Smooth muscle cell (in vitro differentiated cells): ENCODE results near the gene LRRC8C. TPM values are rescaled to one million over a fixed set of nuclear protein-coding genes. Genes with fewer than 3 reads are reported as not detected.

ENCODE experiments used
- DNase-seq: peaks from one replicate; lab custom pipeline; 2025; ENCODE audit not compliant: unreplicated experiment; lab: John Stamatoyannopoulos, UW
- H2AFZ ChIP-seq: fragments of 200-600 bp; sonication (generic); 2 replicates; pipeline ENCODE4 v1.6.0; 2016; ENCODE audit warnings: antibody characterized with exemption, low read depth, mild to moderate bottlenecking
- H3F3A ChIP-seq: fragments of 200-600 bp; sonication (generic); 2 replicates; pipeline ENCODE4 v1.6.0; 2017; ENCODE audit warnings: antibody characterized with exemption, low read depth
- H3K27ac ChIP-seq: fragments of 200-600 bp; sonication (generic); 2 replicates; pipeline ENCODE4 v1.5.1; 2016; ENCODE audit warnings: low read depth, mild to moderate bottlenecking
- H3K27me3 ChIP-seq: fragments of 200-600 bp; sonication (generic); 2 replicates; pipeline ENCODE4 v1.6.1; 2016; ENCODE audit warnings: low read depth, mild to moderate bottlenecking
- H3K36me3 ChIP-seq: fragments of 200-600 bp; sonication (generic); 2 replicates; pipeline ENCODE4 v1.5.1; 2016; ENCODE audit warnings: low read depth
- H3K4me1 ChIP-seq: fragments of 200-600 bp; sonication (generic); 2 replicates; pipeline ENCODE4 v1.5.1; 2016; ENCODE audit warnings: low read depth
- H3K4me2 ChIP-seq: fragments of 200-600 bp; sonication (generic); 2 replicates; pipeline ENCODE4 v1.6.0; 2016; ENCODE audit warnings: mild to moderate bottlenecking
- H3K4me3 ChIP-seq: fragments of 200-600 bp; sonication (generic); 2 replicates; pipeline ENCODE4 v1.5.1; 2016; ENCODE audit warnings: mild to moderate bottlenecking
- H3K79me2 ChIP-seq: fragments of 200-600 bp; sonication (generic); 2 replicates; pipeline ENCODE4 v1.6.0; 2016; ENCODE audit warnings: low read depth, mild to moderate bottlenecking
- H3K9ac ChIP-seq: fragments of 200-600 bp; sonication (generic); 2 replicates; pipeline ENCODE4 v1.6.0; 2016; ENCODE audit warnings: low read depth
- H3K9me3 ChIP-seq: fragments of 200-600 bp; sonication (generic); replicated peaks from 2 replicates; pipeline ENCODE4 v1.5.1; 2016; ENCODE audit warnings: low read depth
- H4K20me1 ChIP-seq: fragments of 200-600 bp; sonication (generic); 2 replicates; pipeline ENCODE4 v1.6.0; 2016; ENCODE audit warnings: low read depth
- CTCF ChIP-seq: fragments of 200-600 bp; sonication (generic); IDR thresholded peaks from 2 replicates; pipeline ENCODE4 v1.5.1; 2017; ENCODE audit warnings: borderline replicate concordance, mild to moderate bottlenecking, antibody characterized with exemption; ENCODE audit not compliant: insufficient read depth, poor library complexity, severe bottlenecking
- WGBS: methylation state at CpG from one replicate; pipeline ENCODE4 v1.1.7; 2016; ENCODE audit warnings: low lambda C conversion rate; 5-methylcytosine and 5-hydroxymethylcytosine counted together
- polyA plus RNA-seq: library from polyadenylated mRNA; unstranded; fragments of >200 nt; fragmentation: Nextera tagmentation; extraction: Ambion mirVana; gene quantifications from 2 replicates; pipeline ENCODE4 v1.2.1, GENCODE V29; 2016
- total RNA-seq: library from RNA; depleted of rRNA; stranded (reverse); fragments of >200 nt; gene quantifications from 2 replicates; pipeline ENCODE4 v1.2.3, GENCODE V29; 2014

Gene LRRC8C
- total and polyA plus RNA-seq, 2 experiments from 2014 or later = 2.2 to 7.2 TPM

- no peak overlapping the region for H2AFZ ChIP-seq
- DNase-seq = no peak
- no peaks in the 10 kb centered on the region for H3K27me3 ChIP-seq
- H3K4me1 ChIP-seq = no peaks in the 10 kb centered on the region
- H3K9me3 ChIP-seq = no peaks in the 10 kb centered on the region
- H3K27ac ChIP-seq = no peak overlapping the region
- H3K9ac ChIP-seq = no peak overlapping the region
- no peak for TF ChIP-seq CTCF
- H3K4me3 ChIP-seq = no peak overlapping the region
- no peaks in the 10 kb centered on the region for H3F3A ChIP-seq
- H4K20me1 ChIP-seq = no peaks in the 10 kb centered on the region
- no peaks in the 10 kb centered on the region for H3K79me2 ChIP-seq
- WGBS = 68% methylated on average over 3 of the region's 3 CpGs
- H3K4me2 ChIP-seq = peak overlapping the region; percentile 19
- H3K36me3 ChIP-seq = no peaks in the 10 kb centered on the region
Observed at GRCh38 chr1:89657886-89658285, 25.0 kb downstream of the LRRC8C start.

GRCh38 chr1:89659322-89660081, 26.6 kb downstream of the LRRC8C start:
- Histone ChIP-seq H3F3A (no peaks in the 10 kb centered on the region), H3K9me3 (no peaks in the 10 kb centered on the region), H3K36me3 (no peaks in the 10 kb centered on the region), H3K27ac (no peak overlapping the region), H2AFZ (no peak overlapping the region), H3K9ac (no peak overlapping the region), H3K4me2 (no peak overlapping the region), H3K4me1 (no peaks in the 10 kb centered on the region), H4K20me1 (no peaks in the 10 kb centered on the region), H3K79me2 (no peaks in the 10 kb centered on the region), H3K27me3 (no peaks in the 10 kb centered on the region), H3K4me3 (no peak overlapping the region)
- no peak for DNase-seq
- no peak for TF ChIP-seq CTCF
- WGBS = 94% methylated on average over 5 of the region's 5 CpGs

GRCh38 chr1:89660224-89661061, 27.5 kb downstream of the LRRC8C start:
- Histone ChIP-seq H3K27me3 (no peaks in the 10 kb centered on the region), H3K4me3 (no peak overlapping the region), H3K9me3 (no peaks in the 10 kb centered on the region), H2AFZ (no peak overlapping the region), H3K9ac (no peak overlapping the region), H3K36me3 (no peaks in the 10 kb centered on the region), H3K4me1 (no peaks in the 10 kb centered on the region), H3F3A (no peaks in the 10 kb centered on the region), H3K79me2 (no peaks in the 10 kb centered on the region), H3K4me2 (no peak overlapping the region), H4K20me1 (no peaks in the 10 kb centered on the region), H3K27ac (no peak overlapping the region)
- DNase-seq = no peak
- 85% methylated on average over 3 of the region's 3 CpGs for WGBS
- no peak for TF ChIP-seq CTCF
